Sigmoid colon (tissue), 4 donors: Measurements from ENCODE around the gene USP43.

ENCODE experiments used
- CTCF ChIP-seq, 4 experiments: fragments of 450-650 bp in 3 of 4; fragments of 200-600 bp in 1 of 4; IDR thresholded peaks; one replicate each; pipeline ENCODE4 v1.5.1; 2016 to 2019; ENCODE audit warnings: antibody characterized with exemption in 4 of 4, mild to moderate bottlenecking in 3 of 4, moderate library complexity in 2 of 4
- EP300 ChIP-seq, 4 donors: sonication (generic); formaldehyde crosslinking; IDR thresholded peaks; one replicate each; pipeline ENCODE4 v1.6.1; 2017; ENCODE audit warnings: antibody characterized with exemption in 4 of 4
- POLR2A ChIP-seq, 2 donors: fragments of 450-650 bp; IDR thresholded peaks; one replicate each; pipeline ENCODE4 v1.6.1; 2016; ENCODE audit warnings: antibody characterized with exemption in 2 of 2, mild to moderate bottlenecking in 2 of 2, moderate library complexity in 2 of 2

- TF ChIP-seq CTCF (IDR thresholded peaks at IDR 0.05) (no peak), POLR2A (IDR thresholded peaks at IDR 0.05) (no peak), EP300 (IDR thresholded peaks at IDR 0.05) (no peak)
Observed at GRCh38 chr17:9714801-9715200, 69.5 kb downstream of the USP43 start.
